ENCODE data around the gene HVCN1.
"Not testable (repeated sequence)": the region's sequence is repeated elsewhere in the genome, so short reads cannot be mapped to it uniquely, and the experiment has no call there.

HVCN1 gene

GRCh38 chr12:110661337-110661972 is 27.5 kb downstream of the HVCN1 start:
- DNase-seq, result peak; percentile 81

GRCh38 chr12:110658878-110659277 is 30.0 kb downstream of the HVCN1 start:
- no peak for DNase-seq

GRCh38 chr12:110658242-110658641 is 30.7 kb downstream of the HVCN1 start:
- DNase-seq, result no peak

GRCh38 chr12:110657747-110658146 is 31.2 kb downstream of the HVCN1 start:
- no peak for DNase-seq

- no peak for DNase-seq
Observed at GRCh38 chr12:110656071-110656655, 32.8 kb downstream of the HVCN1 start.

GRCh38 chr12:110654238-110654637 is 34.7 kb downstream of the HVCN1 start:
- DNase-seq, result not testable (repeated sequence)

- DNase-seq, result no peak
Observed at GRCh38 chr12:110649341-110649847, 39.5 kb downstream of the HVCN1 start.

GRCh38 chr12:110647631-110648040 is 41.3 kb downstream of the HVCN1 start:
- DNase-seq, result peak; percentile 75

- no peak for DNase-seq
Observed at GRCh38 chr12:110641521-110641920, 47.4 kb downstream of the HVCN1 start.

- DNase-seq, result no peak
Observed at GRCh38 chr12:110640275-110641025, 48.5 kb downstream of the HVCN1 start.

- no peak for DNase-seq
Observed at GRCh38 chr12:110639336-110640141, 49.4 kb downstream of the HVCN1 start.

- no peak for DNase-seq
Observed at GRCh38 chr12:110638796-110639195, 50.1 kb downstream of the HVCN1 start.

- no peak for DNase-seq
Observed at GRCh38 chr12:110637869-110638441, 51.0 kb downstream of the HVCN1 start.

GRCh38 chr12:110636516-110636915 is 52.4 kb downstream of the HVCN1 start:
- DNase-seq, result peak; percentile 22

- no peak for DNase-seq
Observed at GRCh38 chr12:110635055-110635454, 53.9 kb downstream of the HVCN1 start.

- DNase-seq, result no peak
Observed at GRCh38 chr12:110627500-110628195, 61.3 kb downstream of the HVCN1 start.

- DNase-seq, result no peak
Observed at GRCh38 chr12:110622582-110622981, 66.3 kb downstream of the HVCN1 start.

- peak; percentile 20 for DNase-seq
Observed at GRCh38 chr12:110619534-110619953, 69.4 kb downstream of the HVCN1 start.

- no peak for DNase-seq
Observed at GRCh38 chr12:110616471-110617115, 72.3 kb downstream of the HVCN1 start.

- no peak for DNase-seq
Observed at GRCh38 chr12:110615171-110615570, 73.7 kb downstream of the HVCN1 start.

Measured in CD4-positive, alpha-beta T cell treated with Interferon gamma for 1 hour (primary cell).